Fibroblast of mammary gland (primary cell): ENCODE data around the gene FAM120A.

Experiments
- DNase-seq: peaks from one replicate; pipeline ENCODE4 v3.0.0-alpha.2; 2010; ENCODE audit warnings: low read depth
- H3K4me3 ChIP-seq: 2 replicates; pipeline ENCODE4 v1.5.1; 2011; ENCODE audit warnings: low read depth, mild to moderate bottlenecking, low read length, moderate library complexity; ENCODE audit not compliant: control insufficient read depth
- TF ChIP-seq, protein P1 (sequence below): conservative IDR thresholded peaks from 2 replicates; pipeline ENCODE4 v1.5.1; 2011; ENCODE audit warnings: low read depth, low read length, inconsistent platforms; ENCODE audit not compliant: control insufficient read depth, insufficient read depth

FAM120A gene

DNA sequence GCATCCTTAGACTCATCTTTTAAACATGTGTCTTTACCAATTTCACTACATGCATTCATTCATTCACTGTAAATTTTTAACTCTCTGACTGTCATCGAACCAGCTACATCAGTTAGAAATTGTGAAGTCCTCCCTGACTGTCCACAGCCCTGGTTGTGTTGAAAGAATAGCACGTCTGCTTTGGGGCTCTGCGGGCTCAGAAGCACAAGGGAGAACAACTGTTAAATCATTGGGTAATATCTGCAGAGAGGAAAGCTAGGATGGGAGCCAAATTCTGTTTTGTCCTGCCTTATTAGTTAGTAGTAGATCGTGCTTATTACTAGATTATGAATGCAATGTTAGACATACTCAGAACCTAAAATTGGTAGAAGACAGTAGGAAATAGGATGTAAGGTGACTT, 28.2 kb downstream of the FAM120A start:
- peak; percentile 78 for DNase-seq
- TF ChIP-seq, protein P1, sequence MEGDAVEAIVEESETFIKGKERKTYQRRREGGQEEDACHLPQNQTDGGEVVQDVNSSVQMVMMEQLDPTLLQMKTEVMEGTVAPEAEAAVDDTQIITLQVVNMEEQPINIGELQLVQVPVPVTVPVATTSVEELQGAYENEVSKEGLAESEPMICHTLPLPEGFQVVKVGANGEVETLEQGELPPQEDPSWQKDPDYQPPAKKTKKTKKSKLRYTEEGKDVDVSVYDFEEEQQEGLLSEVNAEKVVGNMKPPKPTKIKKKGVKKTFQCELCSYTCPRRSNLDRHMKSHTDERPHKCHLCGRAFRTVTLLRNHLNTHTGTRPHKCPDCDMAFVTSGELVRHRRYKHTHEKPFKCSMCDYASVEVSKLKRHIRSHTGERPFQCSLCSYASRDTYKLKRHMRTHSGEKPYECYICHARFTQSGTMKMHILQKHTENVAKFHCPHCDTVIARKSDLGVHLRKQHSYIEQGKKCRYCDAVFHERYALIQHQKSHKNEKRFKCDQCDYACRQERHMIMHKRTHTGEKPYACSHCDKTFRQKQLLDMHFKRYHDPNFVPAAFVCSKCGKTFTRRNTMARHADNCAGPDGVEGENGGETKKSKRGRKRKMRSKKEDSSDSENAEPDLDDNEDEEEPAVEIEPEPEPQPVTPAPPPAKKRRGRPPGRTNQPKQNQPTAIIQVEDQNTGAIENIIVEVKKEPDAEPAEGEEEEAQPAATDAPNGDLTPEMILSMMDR: no peak
- H3K4me3 ChIP-seq: no peak overlapping the region

DNA sequence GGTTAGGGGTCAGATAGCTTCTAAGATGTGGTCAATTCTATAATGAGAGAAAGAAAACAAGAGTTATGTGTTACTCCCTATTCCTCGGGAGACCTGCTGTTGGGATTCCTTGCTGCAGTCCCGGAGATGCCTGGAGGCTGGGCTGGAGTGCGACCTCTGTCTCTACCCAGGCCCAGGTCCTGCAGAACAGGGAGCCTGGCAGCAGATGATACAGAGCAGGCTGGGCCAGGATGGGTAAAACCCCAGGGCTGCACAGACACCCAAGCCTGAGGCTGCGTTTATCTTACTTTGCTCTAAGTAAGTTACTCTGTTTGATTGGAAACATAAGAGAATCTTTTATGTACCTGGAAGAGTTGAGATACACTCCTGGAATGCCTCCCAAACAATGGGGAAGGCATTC, 28.8 kb downstream of the FAM120A start:
- TF ChIP-seq, protein P1: no peak
- H3K4me3 ChIP-seq: no peak overlapping the region
- DNase-seq: no peak

DNA sequence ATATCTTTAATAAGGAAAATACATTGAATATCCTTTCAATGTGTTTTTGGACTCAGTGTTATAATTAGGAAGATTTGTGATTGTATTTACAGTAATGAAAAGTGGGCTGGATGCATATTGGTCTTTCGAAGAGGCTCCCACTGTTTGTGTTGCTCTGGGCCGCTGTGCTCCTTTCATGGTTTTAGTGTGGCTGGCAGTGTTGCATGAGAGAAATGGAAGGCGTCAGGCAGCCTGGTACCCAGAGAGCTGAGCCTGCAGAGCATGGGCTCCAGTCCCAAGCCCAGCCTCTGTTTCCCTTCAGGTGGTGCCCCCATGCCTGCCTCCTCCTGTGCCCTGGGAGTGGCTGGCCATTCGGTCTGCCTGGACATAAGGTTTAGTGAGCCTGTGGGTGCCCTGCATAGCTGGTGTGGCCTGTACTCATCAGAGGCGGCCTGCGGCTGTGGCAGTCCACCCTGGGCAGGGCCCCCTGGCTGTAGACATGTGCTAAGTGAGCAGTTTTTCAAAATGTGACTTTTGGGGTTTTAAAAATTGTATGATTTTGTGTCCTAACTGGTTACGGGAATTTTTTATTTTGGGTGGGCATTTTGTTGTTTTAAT, 29.3 kb downstream of the FAM120A start:
- TF ChIP-seq, protein P1: no peak
- DNase-seq: no peak

DNA sequence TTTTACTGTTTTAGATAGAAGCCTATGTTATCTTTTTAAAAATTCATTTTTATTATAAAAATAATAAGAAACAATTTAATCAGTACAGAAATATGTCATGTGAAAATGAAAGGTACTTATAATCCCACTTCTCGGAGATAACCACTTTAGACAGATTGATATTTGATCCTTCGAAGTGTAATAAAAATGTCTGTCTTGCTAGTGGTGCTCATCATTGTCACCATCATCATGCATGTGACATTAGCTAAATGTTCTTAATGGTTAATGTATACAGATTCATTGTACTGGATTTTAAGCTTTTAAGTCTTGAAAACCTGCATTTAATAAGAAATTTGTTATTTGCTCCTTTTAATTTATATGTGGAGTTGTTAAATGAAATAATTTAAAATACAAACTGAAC, 32.0 kb downstream of the FAM120A start:
- no peak for DNase-seq
- TF ChIP-seq, protein P1: no peak
- H3K4me3 ChIP-seq: no peak overlapping the region

More for the DNA sequence above, 29.3 kb downstream of the FAM120A start:
- no peak overlapping the region for H3K4me3 ChIP-seq

DNA sequence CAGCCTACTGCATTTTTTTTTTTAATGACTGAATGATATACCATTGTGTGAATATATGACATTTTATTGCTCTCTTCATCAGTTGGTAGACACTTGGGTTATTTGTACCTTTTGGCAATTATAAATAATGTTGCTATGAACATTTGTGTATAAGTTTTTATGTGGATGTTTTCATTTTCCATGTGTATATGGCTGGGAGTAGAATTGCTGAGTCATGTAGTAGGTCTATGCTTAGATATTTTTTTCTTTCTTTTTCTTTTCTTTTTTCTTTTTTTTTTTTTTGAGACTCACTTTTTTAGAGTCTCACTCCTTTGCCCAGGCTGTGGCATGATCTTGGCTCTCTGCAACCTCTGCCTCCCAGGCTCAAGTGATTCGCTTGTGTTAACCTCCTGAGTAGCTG, 34.8 kb downstream of the FAM120A start:
- TF ChIP-seq, protein P1: no peak
- no peak for DNase-seq
- H3K4me3 ChIP-seq: no peak overlapping the region

DNA sequence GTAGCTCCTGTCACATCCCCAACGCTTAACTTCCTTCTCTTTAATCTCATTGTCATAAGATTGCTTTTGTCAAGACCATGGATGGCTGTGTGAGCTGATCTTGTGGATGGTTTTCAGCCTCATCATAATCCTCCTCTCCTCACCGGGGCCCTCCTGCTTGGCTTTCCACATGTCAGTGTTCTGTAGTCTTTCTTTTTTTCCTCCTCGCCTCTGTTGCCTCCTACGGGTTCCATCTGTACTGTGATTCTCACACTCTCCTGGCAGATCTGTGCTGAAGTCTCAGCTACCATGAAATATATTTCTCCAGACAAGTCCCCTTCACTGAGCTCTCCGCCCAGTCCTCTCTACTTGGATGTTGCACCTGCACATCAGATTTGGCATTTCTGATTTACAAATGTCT, 36.8 kb downstream of the FAM120A start:
- TF ChIP-seq, protein P1: no peak
- no peak overlapping the region for H3K4me3 ChIP-seq
- DNase-seq: no peak
